ENCODE results near the gene KAT6B. TPM values are rescaled to one million over a fixed set of nuclear protein-coding genes. Genes with fewer than 3 reads are reported as not detected.

Gene KAT6B
- total and polyA plus RNA-seq, 2 donors from 2014 or later, result 2.9 to 34.2 TPM

GRCh38 chr10:74863551-74863950 lies 37.2 kb downstream of the KAT6B start:
- intact Hi-C loops (cut with DNase I), result no loop called here
- DNase-seq (no peak), FAIRE-seq (no peak)
- Histone ChIP-seq H3K36me3 (ENCODE audit: control insufficient read depth in 2 of 3, insufficient read depth in 3 of 3, low read length in 3 of 3) (no peaks in the 10 kb centered on the region), H3K9me3 (ENCODE audit: control insufficient read depth in 2 of 3, insufficient read depth in 1 of 3, low read length in 3 of 3) (no peaks in the 10 kb centered on the region), H3K27me3 (ENCODE audit: control insufficient read depth, insufficient read depth, low read length) (no peaks in the 10 kb centered on the region), H3K4me3 (ENCODE audit: low read length in 3 of 3) (no peak overlapping the region), H3K9ac (ENCODE audit: low read length in 3 of 3) (no peak overlapping the region), H3K4me1 (ENCODE audit: control insufficient read depth in 2 of 3, insufficient read depth in 2 of 3, low read depth in 1 of 3, low read length in 3 of 3) (no peaks in the 10 kb centered on the region), H3K27ac (ENCODE audit: low read depth in 2 of 2, low read length in 2 of 2) (no peak overlapping the region)
- TF ChIP-seq, protein P1, sequence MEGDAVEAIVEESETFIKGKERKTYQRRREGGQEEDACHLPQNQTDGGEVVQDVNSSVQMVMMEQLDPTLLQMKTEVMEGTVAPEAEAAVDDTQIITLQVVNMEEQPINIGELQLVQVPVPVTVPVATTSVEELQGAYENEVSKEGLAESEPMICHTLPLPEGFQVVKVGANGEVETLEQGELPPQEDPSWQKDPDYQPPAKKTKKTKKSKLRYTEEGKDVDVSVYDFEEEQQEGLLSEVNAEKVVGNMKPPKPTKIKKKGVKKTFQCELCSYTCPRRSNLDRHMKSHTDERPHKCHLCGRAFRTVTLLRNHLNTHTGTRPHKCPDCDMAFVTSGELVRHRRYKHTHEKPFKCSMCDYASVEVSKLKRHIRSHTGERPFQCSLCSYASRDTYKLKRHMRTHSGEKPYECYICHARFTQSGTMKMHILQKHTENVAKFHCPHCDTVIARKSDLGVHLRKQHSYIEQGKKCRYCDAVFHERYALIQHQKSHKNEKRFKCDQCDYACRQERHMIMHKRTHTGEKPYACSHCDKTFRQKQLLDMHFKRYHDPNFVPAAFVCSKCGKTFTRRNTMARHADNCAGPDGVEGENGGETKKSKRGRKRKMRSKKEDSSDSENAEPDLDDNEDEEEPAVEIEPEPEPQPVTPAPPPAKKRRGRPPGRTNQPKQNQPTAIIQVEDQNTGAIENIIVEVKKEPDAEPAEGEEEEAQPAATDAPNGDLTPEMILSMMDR (IDR thresholded peaks at IDR 0.05; ENCODE audit: borderline replicate concordance, extremely low read depth, insufficient read depth), result no peak

DNA sequence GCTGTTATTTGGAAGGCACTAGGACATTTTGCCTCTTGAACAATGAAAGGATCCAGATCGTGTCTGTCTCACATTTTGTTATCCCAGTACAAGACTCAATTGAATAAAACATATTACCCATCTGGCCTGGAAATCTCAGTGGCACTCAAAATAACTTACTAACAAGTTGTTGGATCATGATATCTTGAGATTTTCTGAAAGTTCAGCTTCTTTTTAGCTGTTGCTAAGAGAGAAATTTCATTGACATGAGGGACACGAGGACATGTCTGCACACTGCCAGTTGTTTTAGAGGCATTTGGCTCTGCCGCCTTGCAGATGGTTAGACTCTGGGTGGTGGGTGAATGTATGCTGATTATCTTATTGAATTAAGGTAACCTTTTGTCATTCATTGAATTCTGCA lies 41.0 kb downstream of the KAT6B start:
- H3K9me3 ChIP-seq (ENCODE audit: control insufficient read depth in 2 of 3, insufficient read depth in 1 of 3, low read length in 3 of 3), result no peaks in the 10 kb centered on the region
- H3K9ac ChIP-seq (ENCODE audit: low read length in 3 of 3), result no peak overlapping the region
- H3K4me1 ChIP-seq (ENCODE audit: control insufficient read depth in 2 of 3, insufficient read depth in 2 of 3, low read depth in 1 of 3, low read length in 3 of 3), result no peaks in the 10 kb centered on the region
- no peak overlapping the region for H3K4me3 ChIP-seq (ENCODE audit: low read length in 3 of 3)
- H3K27me3 ChIP-seq (ENCODE audit: control insufficient read depth, insufficient read depth, low read length), result no peaks in the 10 kb centered on the region
- TF ChIP-seq, protein P1 (IDR thresholded peaks at IDR 0.05; ENCODE audit: borderline replicate concordance, extremely low read depth, insufficient read depth), result no peak
- H3K36me3 ChIP-seq (ENCODE audit: control insufficient read depth in 2 of 3, insufficient read depth in 3 of 3, low read length in 3 of 3), result no peaks in the 10 kb centered on the region
- intact Hi-C loops (cut with DNase I), result no loop called here
- DNase-seq (no peak), FAIRE-seq (no peak)
- H3K27ac ChIP-seq (ENCODE audit: low read depth in 2 of 2, low read length in 2 of 2), result no peak overlapping the region

GRCh38 chr10:74868392-74868977 lies 42.1 kb downstream of the KAT6B start:
- DNase-seq (no peak), FAIRE-seq (no peak)
- H3K27me3 ChIP-seq (ENCODE audit: control insufficient read depth, insufficient read depth, low read length), result no peaks in the 10 kb centered on the region
- H3K9ac ChIP-seq (ENCODE audit: low read length in 3 of 3), result no peak overlapping the region
- no peaks in the 10 kb centered on the region for H3K4me1 ChIP-seq (ENCODE audit: control insufficient read depth in 2 of 3, insufficient read depth in 2 of 3, low read depth in 1 of 3, low read length in 3 of 3)
- no peak overlapping the region for H3K27ac ChIP-seq (ENCODE audit: low read depth in 2 of 2, low read length in 2 of 2)
- H3K9me3 ChIP-seq (ENCODE audit: control insufficient read depth in 2 of 3, insufficient read depth in 1 of 3, low read length in 3 of 3), result no peaks in the 10 kb centered on the region
- TF ChIP-seq, protein P1 (IDR thresholded peaks at IDR 0.05; ENCODE audit: borderline replicate concordance, extremely low read depth, insufficient read depth), result no peak
- H3K4me3 ChIP-seq (ENCODE audit: low read length in 3 of 3), result no peak overlapping the region
- intact Hi-C loops (cut with DNase I), result no loop called here
- no peaks in the 10 kb centered on the region for H3K36me3 ChIP-seq (ENCODE audit: control insufficient read depth in 2 of 3, insufficient read depth in 3 of 3, low read length in 3 of 3)

DNA sequence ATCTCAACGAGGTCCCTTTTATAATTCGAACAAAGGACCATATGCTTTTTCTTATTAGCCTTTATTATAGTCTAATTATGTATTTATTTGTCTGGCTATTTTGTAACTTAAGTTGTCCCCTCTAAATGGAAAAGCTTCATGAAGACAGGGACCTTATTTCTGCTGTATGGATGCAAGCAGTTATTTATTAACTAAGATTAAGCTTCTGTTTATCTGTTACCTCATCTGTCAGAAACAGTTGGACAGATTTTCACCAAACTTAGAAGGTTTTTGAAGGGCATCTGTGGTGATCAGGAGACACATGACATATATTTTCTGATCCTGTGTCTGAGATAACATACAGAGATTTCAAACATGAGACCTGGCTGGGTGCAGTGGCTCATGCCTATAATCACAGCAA lies 43.2 kb downstream of the KAT6B start:
- Histone ChIP-seq H3K36me3 (ENCODE audit: control insufficient read depth in 2 of 3, insufficient read depth in 3 of 3, low read length in 3 of 3) (no peaks in the 10 kb centered on the region), H3K9ac (ENCODE audit: low read length in 3 of 3) (no peak overlapping the region), H3K27me3 (ENCODE audit: control insufficient read depth, insufficient read depth, low read length) (no peaks in the 10 kb centered on the region), H3K4me3 (ENCODE audit: low read length in 3 of 3) (no peak overlapping the region), H3K27ac (ENCODE audit: low read depth in 2 of 2, low read length in 2 of 2) (no peak overlapping the region), H3K4me1 (ENCODE audit: control insufficient read depth in 2 of 3, insufficient read depth in 2 of 3, low read depth in 1 of 3, low read length in 3 of 3) (no peaks in the 10 kb centered on the region), H3K9me3 (ENCODE audit: control insufficient read depth in 2 of 3, insufficient read depth in 1 of 3, low read length in 3 of 3) (no peaks in the 10 kb centered on the region)
- no peak for FAIRE-seq
- DNase-seq, result no peak
- intact Hi-C loops (cut with DNase I), result no loop called here
- TF ChIP-seq, protein P1 (IDR thresholded peaks at IDR 0.05; ENCODE audit: borderline replicate concordance, extremely low read depth, insufficient read depth), result no peak
